Retina (tissue), 1 donor: ENCODE measurements around the gene ATF3.
"Not testable (repeated sequence)": the region's sequence is repeated elsewhere in the genome, so short reads cannot be mapped to it uniquely, and the experiment has no call there.

Experiments used
- DNase-seq: peaks from one replicate; pipeline ENCODE4 v3.0.0-alpha.2; 2016

Gene ATF3

GRCh38 chr1:212629450-212630157 is 21.0 kb downstream of the ATF3 start:
- no peak for DNase-seq

- DNase-seq: peak; percentile 85
Measured at GRCh38 chr1:212630158-212630900, 21.8 kb downstream of the ATF3 start.

GRCh38 chr1:212633161-212633560 is 24.6 kb downstream of the ATF3 start:
- no peak for DNase-seq

- DNase-seq: no peak
Measured at GRCh38 chr1:212634252-212634651, 25.7 kb downstream of the ATF3 start.

GRCh38 chr1:212635141-212635631 is 26.6 kb downstream of the ATF3 start:
- DNase-seq: no peak

GRCh38 chr1:212637902-212638301 is 29.3 kb downstream of the ATF3 start:
- DNase-seq: no peak

GRCh38 chr1:212638492-212639151 is 30.1 kb downstream of the ATF3 start:
- no peak for DNase-seq

- not testable (repeated sequence) for DNase-seq
Measured at GRCh38 chr1:212639524-212639923, 31.0 kb downstream of the ATF3 start.

- no peak for DNase-seq
Measured at GRCh38 chr1:212640223-212640878, 31.8 kb downstream of the ATF3 start.

- no peak for DNase-seq
Measured at GRCh38 chr1:212641956-212642355, 33.4 kb downstream of the ATF3 start.

GRCh38 chr1:212643877-212644276 is 35.3 kb downstream of the ATF3 start:
- no peak for DNase-seq

- DNase-seq: no peak
Measured at GRCh38 chr1:212644866-212645545, 36.4 kb downstream of the ATF3 start.

GRCh38 chr1:212645546-212646543 is 37.3 kb downstream of the ATF3 start:
- no peak for DNase-seq

- DNase-seq: no peak
Measured at GRCh38 chr1:212646588-212646987, 38.0 kb downstream of the ATF3 start.

GRCh38 chr1:212647004-212647403 is 38.4 kb downstream of the ATF3 start:
- DNase-seq: no peak

- DNase-seq: no peak
Measured at GRCh38 chr1:212648431-212648830, 39.9 kb downstream of the ATF3 start.

- DNase-seq: no peak
Measured at GRCh38 chr1:212649020-212649419, 40.5 kb downstream of the ATF3 start.

- no peak for DNase-seq
Measured at GRCh38 chr1:212650228-212650627, 41.7 kb downstream of the ATF3 start.

GRCh38 chr1:212651521-212651920 is 43.0 kb downstream of the ATF3 start:
- no peak for DNase-seq

GRCh38 chr1:212651977-212652376 is 43.4 kb downstream of the ATF3 start:
- no peak for DNase-seq

GRCh38 chr1:212652609-212653008 is 44.0 kb downstream of the ATF3 start:
- DNase-seq: no peak
